ENCODE measurements around the gene SDHAF1. TPM values are rescaled to one million over a fixed set of nuclear protein-coding genes. Genes with fewer than 3 reads are reported as not detected.

SDHAF1 gene, protein sequence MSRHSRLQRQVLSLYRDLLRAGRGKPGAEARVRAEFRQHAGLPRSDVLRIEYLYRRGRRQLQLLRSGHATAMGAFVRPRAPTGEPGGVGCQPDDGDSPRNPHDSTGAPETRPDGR
- total RNA-seq (2022) (26.2 and 28.1 TPM in 2 replicates), Bru-seq, nascent RNA (percentile 80 among the genes with signal in this experiment), BruChase-seq, experiment 1, labeled RNA remaining after a 2-hour chase (percentile 91 among the genes with signal in this experiment), BruChase-seq, experiment 2, labeled RNA remaining after a 6-hour chase (percentile 78 among the genes with signal in this experiment)
- long read RNA-seq, transcript SDHAF1-201 (1 exons, 1,117 nt): major isoform, 82 of 82 reads
- long read RNA-seq, partial matches to known transcripts: 0 of 82 reads
- long read RNA-seq, other reads (novel, unspliced or antisense): 0 of 82 reads

DNA sequence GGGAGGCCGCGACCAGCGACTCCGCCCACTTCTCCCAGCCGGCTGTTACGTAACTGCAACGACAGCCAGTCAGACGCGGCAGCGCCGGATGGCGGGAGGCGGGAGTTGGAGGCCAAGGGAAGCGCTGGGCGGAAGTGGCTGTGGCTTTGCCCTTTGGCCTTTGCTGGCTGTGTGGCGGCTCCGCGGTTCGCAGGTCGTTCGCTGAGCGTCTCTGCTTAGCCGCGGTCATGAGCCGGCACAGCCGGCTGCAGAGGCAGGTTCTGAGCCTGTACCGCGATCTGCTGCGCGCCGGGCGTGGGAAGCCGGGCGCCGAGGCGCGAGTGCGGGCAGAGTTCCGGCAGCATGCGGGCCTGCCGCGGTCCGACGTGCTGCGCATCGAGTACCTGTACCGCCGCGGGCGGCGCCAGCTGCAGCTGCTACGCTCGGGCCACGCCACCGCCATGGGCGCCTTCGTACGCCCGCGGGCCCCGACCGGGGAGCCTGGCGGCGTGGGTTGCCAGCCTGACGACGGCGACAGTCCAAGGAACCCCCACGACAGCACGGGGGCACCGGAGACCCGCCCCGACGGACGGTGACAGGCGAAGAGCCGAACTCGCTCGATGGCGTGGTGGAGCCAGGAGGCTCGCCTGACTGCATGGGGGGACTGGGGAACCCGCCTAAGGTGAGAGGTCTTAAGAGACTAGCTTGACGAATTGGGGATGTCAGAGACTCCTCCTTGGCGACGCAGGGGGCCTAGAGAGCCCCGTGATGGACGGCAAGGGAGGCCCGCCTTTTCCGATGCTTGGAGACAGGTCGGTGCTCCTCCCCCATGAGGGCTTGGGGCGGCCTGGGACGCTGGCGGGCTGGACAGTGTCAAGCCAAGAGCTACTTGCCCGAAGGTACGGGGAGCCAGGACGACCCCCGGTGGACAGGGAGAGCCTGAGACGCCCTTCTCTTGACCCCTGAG, at the start of gene SDHAF1:
TSS of gene SDHAF1 (plus strand) at position 141 of the 946 bp plus-strand sequence. CDS start at position 228, 87 bp downstream.
- H3K36me3 ChIP-seq (ENCODE audit: control insufficient read depth, insufficient read depth, low read length): no peaks in the 10 kb centered on the region
- H3K9me3 ChIP-seq: no peaks in the 10 kb centered on the region
- Mint-ChIP-seq H3K4me3 (ENCODE audit: unreplicated experiment) (peak within 1 kb of the TSS; percentile 95), H3K9me3 (ENCODE audit: unreplicated experiment) (no peaks in the 10 kb centered on the region), H3K4me1 (ENCODE audit: low read depth, unreplicated experiment) (peaks cover 11% of the 10 kb centered on the region), H3K36me3 (ENCODE audit: insufficient read depth, unreplicated experiment) (peaks cover 32% of the 10 kb centered on the region), H3K27ac (ENCODE audit: unreplicated experiment) (peak within 1 kb of the TSS; percentile 93), H3K27me3 (ENCODE audit: insufficient read depth, unreplicated experiment) (no peaks in the 10 kb centered on the region)
- H3K27me3 ChIP-seq (replicated peaks; ENCODE audit: control insufficient read depth, insufficient read depth, low read length): no peaks in the 10 kb centered on the region
- no peaks in the 10 kb centered on the region for H3K4me1 ChIP-seq
- CTCF ChIA-PET: interaction anchor here (1.0 to 2.0 kb wide), 4 partner anchors 13 to 64 kb away, joined by 3 to 5 read pairs (median 4); partner anchors contain the start of genes ALKBH6, SYNE4 and THAP8
- POLR2A ChIA-PET: interaction anchor here (0.6 to 2.2 kb wide), 4 partner anchors 8 to 47 kb away, joined by 3 to 15 read pairs (median 4); partner anchors contain the start of genes ALKBH6 and SYNE4
- DNase-seq: peak; percentile 97
- TSS peak; percentile 43 for BruUV-seq (replicated peaks)
- H3K4me3 ChIP-seq (ENCODE audit: low read depth, low read length): peak within 1 kb of the TSS; percentile 98
- intact Hi-C loops (cut with micrococcal nuclease; ENCODE audit: unreplicated experiment): loop anchor here (2.0 kb wide), 2 partner anchors 13 to 59 kb away; partner anchors contain the start of genes SYNE4, THAP8 and WDR62
- TF ChIP-seq, protein P1, sequence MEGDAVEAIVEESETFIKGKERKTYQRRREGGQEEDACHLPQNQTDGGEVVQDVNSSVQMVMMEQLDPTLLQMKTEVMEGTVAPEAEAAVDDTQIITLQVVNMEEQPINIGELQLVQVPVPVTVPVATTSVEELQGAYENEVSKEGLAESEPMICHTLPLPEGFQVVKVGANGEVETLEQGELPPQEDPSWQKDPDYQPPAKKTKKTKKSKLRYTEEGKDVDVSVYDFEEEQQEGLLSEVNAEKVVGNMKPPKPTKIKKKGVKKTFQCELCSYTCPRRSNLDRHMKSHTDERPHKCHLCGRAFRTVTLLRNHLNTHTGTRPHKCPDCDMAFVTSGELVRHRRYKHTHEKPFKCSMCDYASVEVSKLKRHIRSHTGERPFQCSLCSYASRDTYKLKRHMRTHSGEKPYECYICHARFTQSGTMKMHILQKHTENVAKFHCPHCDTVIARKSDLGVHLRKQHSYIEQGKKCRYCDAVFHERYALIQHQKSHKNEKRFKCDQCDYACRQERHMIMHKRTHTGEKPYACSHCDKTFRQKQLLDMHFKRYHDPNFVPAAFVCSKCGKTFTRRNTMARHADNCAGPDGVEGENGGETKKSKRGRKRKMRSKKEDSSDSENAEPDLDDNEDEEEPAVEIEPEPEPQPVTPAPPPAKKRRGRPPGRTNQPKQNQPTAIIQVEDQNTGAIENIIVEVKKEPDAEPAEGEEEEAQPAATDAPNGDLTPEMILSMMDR (IDR thresholded peaks at IDR 0.05; ENCODE audit: insufficient read depth in 1 of 2, low read depth in 1 of 2, low read length in 1 of 2, severe bottlenecking in 1 of 2, unreplicated experiment in 1 of 2): no peak

DNA sequence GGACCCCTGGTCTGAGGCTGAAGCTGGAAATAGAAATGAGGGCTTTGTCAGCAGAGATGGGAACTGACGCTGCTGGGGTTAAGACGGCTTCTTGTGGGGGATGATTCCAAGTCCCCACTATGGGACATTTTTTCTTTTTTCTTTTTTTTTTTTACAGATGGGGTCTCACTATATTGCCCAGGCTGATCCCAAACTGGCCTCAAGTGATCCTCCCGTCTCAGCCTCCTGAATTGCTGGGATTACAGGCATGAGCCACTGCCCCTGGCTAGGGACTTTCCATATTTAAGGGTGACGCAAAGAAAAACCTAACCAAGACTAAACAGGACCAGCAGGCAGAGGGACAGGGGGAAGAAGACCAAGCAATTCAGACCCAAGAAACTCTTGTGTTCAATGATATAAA, 48.8 kb upstream of the SDHAF1 start:
- BruUV-seq (replicated peaks): no TSS peak
- no peaks in the 10 kb centered on the region for H3K9me3 ChIP-seq
- H3K27me3 ChIP-seq (replicated peaks; ENCODE audit: control insufficient read depth, insufficient read depth, low read length): no peaks in the 10 kb centered on the region
- CTCF ChIA-PET: no interaction called here
- TF ChIP-seq, protein P1 (IDR thresholded peaks at IDR 0.05; ENCODE audit: insufficient read depth in 1 of 2, low read depth in 1 of 2, low read length in 1 of 2, severe bottlenecking in 1 of 2, unreplicated experiment in 1 of 2): no peak
- Mint-ChIP-seq H3K4me3 (ENCODE audit: unreplicated experiment) (no peak overlapping the region), H3K27ac (ENCODE audit: unreplicated experiment) (no peak overlapping the region), H3K4me1 (ENCODE audit: low read depth, unreplicated experiment) (peaks cover under 1% of the 10 kb centered on the region), H3K9me3 (ENCODE audit: unreplicated experiment) (no peaks in the 10 kb centered on the region), H3K36me3 (ENCODE audit: insufficient read depth, unreplicated experiment) (peaks cover 15% of the 10 kb centered on the region), H3K27me3 (ENCODE audit: insufficient read depth, unreplicated experiment) (peaks cover 8% of the 10 kb centered on the region)
- DNase-seq: no peak
- POLR2A ChIA-PET: no interaction called here
- no peaks in the 10 kb centered on the region for H3K4me1 ChIP-seq
- intact Hi-C loops (cut with micrococcal nuclease; ENCODE audit: unreplicated experiment): no loop called here
- no peaks in the 10 kb centered on the region for H3K36me3 ChIP-seq (ENCODE audit: control insufficient read depth, insufficient read depth, low read length)
- H3K4me3 ChIP-seq (ENCODE audit: low read depth, low read length): no peak overlapping the region

DNA sequence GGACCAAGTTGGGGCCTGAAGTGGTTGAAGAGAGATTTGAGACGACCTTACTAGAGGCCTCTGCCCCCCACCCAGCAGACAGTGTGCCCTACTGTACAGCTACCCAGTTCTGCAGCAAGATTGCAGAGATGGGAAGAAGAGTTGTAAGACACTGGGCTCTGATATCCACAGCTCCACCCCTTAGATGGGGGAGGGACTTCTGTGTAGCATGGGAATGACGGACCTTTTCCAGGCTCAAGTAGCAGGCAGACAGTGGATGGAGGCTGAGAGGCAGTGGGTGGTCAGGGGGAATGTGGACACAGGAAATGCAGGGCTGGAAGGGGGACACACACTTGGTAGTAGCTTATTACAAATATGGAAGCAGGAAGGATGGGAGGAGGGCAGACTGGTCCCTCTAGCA, 45.9 kb upstream of the SDHAF1 start:
- no peaks in the 10 kb centered on the region for H3K4me1 ChIP-seq
- Mint-ChIP-seq H3K9me3 (ENCODE audit: unreplicated experiment) (no peaks in the 10 kb centered on the region), H3K4me3 (ENCODE audit: unreplicated experiment) (no peak overlapping the region), H3K27ac (ENCODE audit: unreplicated experiment) (no peak overlapping the region), H3K4me1 (ENCODE audit: low read depth, unreplicated experiment) (no peaks in the 10 kb centered on the region), H3K27me3 (ENCODE audit: insufficient read depth, unreplicated experiment) (peaks cover 19% of the 10 kb centered on the region), H3K36me3 (ENCODE audit: insufficient read depth, unreplicated experiment) (peaks cover 14% of the 10 kb centered on the region)
- DNase-seq: no peak
- POLR2A ChIA-PET: interaction anchor here (0.6 kb wide), 1 partner anchor 243 kb away, joined by 8 read pairs; no protein-coding TSS in a partner anchor
- TF ChIP-seq, protein P1 (IDR thresholded peaks at IDR 0.05; ENCODE audit: insufficient read depth in 1 of 2, low read depth in 1 of 2, low read length in 1 of 2, severe bottlenecking in 1 of 2, unreplicated experiment in 1 of 2): no peak
- CTCF ChIA-PET: no interaction called here
- no peak overlapping the region for H3K4me3 ChIP-seq (ENCODE audit: low read depth, low read length)
- intact Hi-C loops (cut with micrococcal nuclease; ENCODE audit: unreplicated experiment): no loop called here
- H3K27me3 ChIP-seq (replicated peaks; ENCODE audit: control insufficient read depth, insufficient read depth, low read length): no peaks in the 10 kb centered on the region
- no peaks in the 10 kb centered on the region for H3K9me3 ChIP-seq
- no TSS peak for BruUV-seq (replicated peaks)
- H3K36me3 ChIP-seq (ENCODE audit: control insufficient read depth, insufficient read depth, low read length): no peaks in the 10 kb centered on the region

Measured in Caco-2 (cell line).